ENCODE measurements around the gene SDK2.

DNA sequence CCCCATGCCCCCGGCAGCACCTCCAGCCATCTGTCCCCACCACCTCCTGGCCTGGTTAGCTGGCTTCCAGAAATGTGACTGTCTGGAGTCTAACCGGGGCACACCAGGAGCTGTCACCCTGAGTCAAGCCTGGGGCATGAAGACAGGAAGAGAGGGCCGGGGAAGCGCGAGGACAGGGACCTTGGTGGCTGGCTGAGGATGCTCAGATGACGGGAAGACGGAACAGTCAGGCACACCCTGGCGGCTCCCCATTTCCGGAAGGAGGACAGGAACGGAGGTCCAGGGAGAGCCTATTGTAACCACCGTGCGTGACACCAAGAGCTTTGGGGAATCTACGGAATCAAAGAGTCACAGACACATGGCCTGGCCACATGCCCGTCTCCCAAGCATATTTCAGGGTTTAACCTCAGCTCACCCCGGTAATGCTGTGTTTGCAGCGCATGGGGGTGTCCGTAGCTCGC, 51.7 kb downstream of the SDK2 start:
- TF ChIP-seq POLR2A (IDR thresholded peaks at IDR 0.05): no peak
- no peak for TF ChIP-seq POLR2AphosphoS5 (IDR thresholded peaks at IDR 0.05)
- TF ChIP-seq EP300 (IDR thresholded peaks at IDR 0.05): no peak
- no peak for TF ChIP-seq CTCF (IDR thresholded peaks at IDR 0.05)
